Fibroblast of lung (primary cell): ENCODE measurements around the gene MMP15. TPM values are rescaled to one million over a fixed set of nuclear protein-coding genes. Genes with fewer than 3 reads are reported as not detected.

Experiments
- DNase-seq, 2 donors: peaks; one replicate each; pipeline versions ENCODE4 v3.0.0 to v3.0.0-alpha.2; 2010; ENCODE audit warnings: low read depth in 2 of 2
- H2AFZ ChIP-seq: 2 replicates; pipeline ENCODE4 v1.5.1; 2012; ENCODE audit warnings: low read length, control low read depth, inconsistent platforms
- H3K27ac ChIP-seq: 2 replicates; pipeline ENCODE4 v1.5.1; 2011; ENCODE audit warnings: low read length, control low read depth; ENCODE audit not compliant: insufficient read depth
- H3K27me3 ChIP-seq: 2 replicates; pipeline ENCODE4 v1.5.1; 2011; ENCODE audit warnings: mild to moderate bottlenecking, low read length; ENCODE audit not compliant: control insufficient read depth, insufficient read depth
- H3K36me3 ChIP-seq: 2 replicates; pipeline ENCODE4 v1.5.1; 2011; ENCODE audit warnings: low read length; ENCODE audit not compliant: control insufficient read depth, insufficient read depth
- H3K4me1 ChIP-seq: 2 replicates; pipeline ENCODE4 v1.5.1; 2011; ENCODE audit warnings: low read length; ENCODE audit not compliant: control insufficient read depth, insufficient read depth; ENCODE audit errors: extremely low read depth
- H3K4me2 ChIP-seq: 2 replicates; pipeline ENCODE4 v1.5.1; 2011; ENCODE audit warnings: low read length, control low read depth; ENCODE audit not compliant: insufficient read depth; ENCODE audit errors: extremely low read depth
- H3K4me3 ChIP-seq, 4 experiments: fragments of 200-600 bp in 1 of 4; sonication (generic) in 1 of 4; replicated peaks in 1 of 4; 2 replicates each; pipeline ENCODE4 v1.5.1; 2011 to 2016; ENCODE audit warnings: low read length in 4 of 4, low read depth in 3 of 4, mild to moderate bottlenecking in 3 of 4, control low read depth in 2 of 4, inconsistent platforms in 1 of 4, mixed read lengths in 1 of 4; ENCODE audit not compliant: insufficient read depth in 1 of 4; ENCODE audit errors: control extremely low read depth in 1 of 4
- H3K79me2 ChIP-seq: 2 replicates; pipeline ENCODE4 v1.5.1; 2012; ENCODE audit warnings: mild to moderate bottlenecking, low read length, inconsistent platforms; ENCODE audit not compliant: control insufficient read depth, insufficient read depth
- H3K9ac ChIP-seq: 2 replicates; pipeline ENCODE4 v1.5.1; 2011; ENCODE audit warnings: mild to moderate bottlenecking, low read length, control low read depth; ENCODE audit not compliant: insufficient read depth
- H3K9me3 ChIP-seq: 2 replicates; pipeline ENCODE4 v1.5.1; 2012; ENCODE audit warnings: low read depth, low read length; ENCODE audit not compliant: control insufficient read depth, insufficient read depth
- H4K20me1 ChIP-seq: 2 replicates; pipeline ENCODE4 v1.5.1; 2011; ENCODE audit warnings: low read length; ENCODE audit not compliant: control insufficient read depth, insufficient read depth; ENCODE audit errors: extremely low read depth
- EZH2 ChIP-seq: IDR thresholded peaks from 2 replicates; pipeline ENCODE4 v1.5.1; 2012; ENCODE audit warnings: low read length, control low read depth, mild to moderate bottlenecking; ENCODE audit errors: missing control alignments
- polyA plus RNA-seq, 2 donors: library from polyadenylated mRNA; depleted of rRNA in 1 of 2; stranded (reverse) in 1 of 2; unstranded in 1 of 2; fragments of >200 nt; gene quantifications; 2 replicates each; pipeline ENCODE4 v1.2.1, GENCODE V29; 2011 to 2012; ENCODE audit warnings: missing spikeins in 1 of 2
- total RNA-seq: library from RNA; depleted of rRNA; stranded (reverse); fragments of >200 nt; gene quantifications from 2 replicates; pipeline ENCODE4 v1.2.1, GENCODE V29; 2014
- TF ChIP-seq, protein P1 (sequence below), 2 donors: IDR thresholded peaks in 1 of 2; conservative IDR thresholded peaks in 1 of 2; 1 replicate in 1 of 2; 2 replicates in 1 of 2; pipeline ENCODE4 v1.5.1; 2011 to 2012; ENCODE audit warnings: low read length in 2 of 2, control low read depth in 1 of 2, inconsistent platforms in 1 of 2, low read depth in 1 of 2, mild to moderate bottlenecking in 1 of 2

The MMP15 gene
- total and polyA plus RNA-seq, 2 donors (not counting 1 experiment from before 2014, with no cell fraction given): 0.74 to 6.4 TPM

DNA sequence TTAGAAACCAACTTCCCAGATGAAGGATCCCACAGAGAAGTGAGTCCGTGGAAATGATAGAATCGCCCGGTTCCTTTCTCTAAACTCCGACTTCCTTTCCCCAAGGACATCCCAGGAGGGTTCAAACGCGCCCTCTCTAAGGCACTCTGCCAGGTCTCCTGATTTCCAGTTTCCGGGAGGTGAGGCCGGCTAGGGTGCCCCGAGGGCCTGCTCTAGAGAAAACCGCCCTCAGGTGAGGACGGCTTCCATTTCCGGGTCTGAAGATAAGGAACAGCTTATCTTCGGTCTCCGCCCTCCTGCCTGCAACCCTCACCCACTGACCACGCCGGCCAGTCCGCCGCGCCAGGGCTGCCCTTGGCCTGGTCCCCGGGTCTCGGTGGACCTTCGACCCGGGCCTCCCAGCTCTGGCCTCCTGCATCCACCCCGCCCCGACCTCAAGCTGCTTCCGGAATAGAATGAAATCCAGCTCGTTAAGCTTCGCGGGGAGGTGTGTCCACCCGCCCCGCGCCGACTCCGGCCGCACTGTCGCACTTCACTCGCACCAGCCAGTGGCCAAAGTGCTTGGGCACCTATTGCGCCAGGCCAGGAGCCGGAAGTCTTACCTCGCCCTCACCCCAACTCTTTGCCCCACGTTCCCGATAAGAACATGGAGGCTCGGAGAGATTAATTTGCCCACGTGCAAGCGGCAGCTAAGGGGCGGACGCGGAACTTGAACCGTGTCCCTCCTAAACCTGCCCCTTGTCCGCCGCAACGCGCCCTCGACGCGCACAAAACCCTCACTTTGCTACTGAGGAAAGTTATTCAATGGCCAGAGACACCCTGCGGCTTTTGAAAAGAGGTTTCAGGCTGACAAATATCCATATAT lies 836 bp upstream of the MMP15 start:
- Histone ChIP-seq H3K4me3 (peak overlapping the region; percentile 39 to 66 (median 51)), H3K9ac (no peak overlapping the region), H3K27me3 (peaks cover 8% of the 10 kb centered on the region), H3K4me2 (peak overlapping the region; percentile 83), H3K9me3 (no peaks in the 10 kb centered on the region), H3K36me3 (no peaks in the 10 kb centered on the region), H2AFZ (peak overlapping the region; percentile 34), H3K27ac (no peak overlapping the region), H4K20me1 (no peaks in the 10 kb centered on the region), H3K4me1 (peaks cover 16% of the 10 kb centered on the region), H3K79me2 (no peaks in the 10 kb centered on the region)
- DNase-seq: peak in 1 of 2 donors; percentile 7
- TF ChIP-seq, protein P1, sequence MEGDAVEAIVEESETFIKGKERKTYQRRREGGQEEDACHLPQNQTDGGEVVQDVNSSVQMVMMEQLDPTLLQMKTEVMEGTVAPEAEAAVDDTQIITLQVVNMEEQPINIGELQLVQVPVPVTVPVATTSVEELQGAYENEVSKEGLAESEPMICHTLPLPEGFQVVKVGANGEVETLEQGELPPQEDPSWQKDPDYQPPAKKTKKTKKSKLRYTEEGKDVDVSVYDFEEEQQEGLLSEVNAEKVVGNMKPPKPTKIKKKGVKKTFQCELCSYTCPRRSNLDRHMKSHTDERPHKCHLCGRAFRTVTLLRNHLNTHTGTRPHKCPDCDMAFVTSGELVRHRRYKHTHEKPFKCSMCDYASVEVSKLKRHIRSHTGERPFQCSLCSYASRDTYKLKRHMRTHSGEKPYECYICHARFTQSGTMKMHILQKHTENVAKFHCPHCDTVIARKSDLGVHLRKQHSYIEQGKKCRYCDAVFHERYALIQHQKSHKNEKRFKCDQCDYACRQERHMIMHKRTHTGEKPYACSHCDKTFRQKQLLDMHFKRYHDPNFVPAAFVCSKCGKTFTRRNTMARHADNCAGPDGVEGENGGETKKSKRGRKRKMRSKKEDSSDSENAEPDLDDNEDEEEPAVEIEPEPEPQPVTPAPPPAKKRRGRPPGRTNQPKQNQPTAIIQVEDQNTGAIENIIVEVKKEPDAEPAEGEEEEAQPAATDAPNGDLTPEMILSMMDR (conservative IDR thresholded peaks at IDR 0.05 in 1 of 2, IDR thresholded peaks at IDR 0.05 in 1 of 2; ENCODE audit: low read depth in 1 of 2, low read length in 2 of 2): no peak
- peak; percentile 40 for TF ChIP-seq EZH2

DNA sequence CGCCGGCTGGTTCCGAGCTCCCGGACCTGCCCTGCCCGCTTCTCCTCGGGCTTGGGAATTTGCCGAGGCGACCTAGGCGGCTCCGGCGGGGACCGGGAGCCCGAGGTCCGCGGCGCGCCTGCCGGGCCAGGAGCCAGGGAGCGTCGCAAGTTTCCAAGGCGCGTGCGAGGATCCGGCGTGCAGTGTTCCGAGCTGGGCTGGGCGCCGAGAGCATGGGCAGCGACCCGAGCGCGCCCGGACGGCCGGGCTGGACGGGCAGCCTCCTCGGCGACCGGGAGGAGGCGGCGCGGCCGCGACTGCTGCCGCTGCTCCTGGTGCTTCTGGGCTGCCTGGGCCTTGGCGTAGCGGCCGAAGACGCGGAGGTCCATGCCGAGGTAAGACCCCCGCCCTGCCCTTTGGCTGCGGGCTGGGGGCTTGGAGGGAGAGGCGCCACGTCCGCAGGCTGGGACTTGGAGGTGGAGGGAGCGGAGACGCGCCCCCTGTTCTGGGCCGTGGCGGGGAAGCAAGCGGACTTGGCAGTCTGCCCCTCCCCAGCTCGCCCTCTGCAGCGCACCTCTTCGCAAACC lies 668 bp downstream of the MMP15 start:
- no peaks in the 10 kb centered on the region for H3K9me3 ChIP-seq
- H3K9ac ChIP-seq: peak overlapping the region; percentile 23
- no peaks in the 10 kb centered on the region for H4K20me1 ChIP-seq
- no peaks in the 10 kb centered on the region for H3K36me3 ChIP-seq
- no peak for TF ChIP-seq EZH2
- TF ChIP-seq, protein P1 (conservative IDR thresholded peaks at IDR 0.05 in 1 of 2, IDR thresholded peaks at IDR 0.05 in 1 of 2; ENCODE audit: low read depth in 1 of 2, low read length in 2 of 2): no peak
- H3K27me3 ChIP-seq: peaks cover 13% of the 10 kb centered on the region
- no peaks in the 10 kb centered on the region for H3K79me2 ChIP-seq
- H3K27ac ChIP-seq: no peak overlapping the region
- H3K4me2 ChIP-seq: peak overlapping the region; percentile 83
- DNase-seq: peak; percentile 43 to 56
- H3K4me1 ChIP-seq: peaks cover 16% of the 10 kb centered on the region
- peak overlapping the region; percentile 13 for H2AFZ ChIP-seq
- peak overlapping the region; percentile 31 to 66 (median 41) for H3K4me3 ChIP-seq

DNA sequence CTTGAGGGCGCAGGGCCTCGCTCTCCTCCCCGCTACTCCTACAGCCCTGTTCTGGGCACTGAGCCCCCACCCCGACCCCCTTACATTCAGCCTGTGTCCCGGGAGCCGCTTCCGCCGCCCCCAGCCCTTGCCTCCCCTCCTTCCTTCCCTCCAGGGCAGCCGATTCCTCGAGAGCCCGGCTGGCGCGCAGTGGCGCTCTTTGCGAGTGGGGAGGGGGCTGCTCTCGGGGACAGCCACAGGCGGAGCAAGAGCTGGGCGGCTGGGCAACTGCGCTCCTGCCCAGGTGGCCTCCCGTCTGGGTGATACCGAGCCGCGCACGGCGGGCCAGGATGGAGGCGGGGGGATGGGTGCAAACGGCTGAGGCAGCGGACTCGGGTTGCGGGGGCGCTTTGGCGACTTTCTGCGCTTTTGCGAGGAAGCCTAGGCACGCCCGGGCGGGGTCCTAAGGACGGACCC lies 1.2 kb downstream of the MMP15 start:
- Histone ChIP-seq H3K4me3 (peak overlapping the region in 3 of 4 experiments; percentile 31 to 66 (median 39)), H3K4me2 (peak overlapping the region; percentile 83), H4K20me1 (no peaks in the 10 kb centered on the region), H3K9me3 (no peaks in the 10 kb centered on the region), H2AFZ (no peak overlapping the region), H3K36me3 (no peaks in the 10 kb centered on the region), H3K27ac (no peak overlapping the region), H3K9ac (no peak overlapping the region), H3K4me1 (peaks cover 14% of the 10 kb centered on the region), H3K79me2 (no peaks in the 10 kb centered on the region), H3K27me3 (peaks cover 13% of the 10 kb centered on the region)
- TF ChIP-seq, protein P1 (conservative IDR thresholded peaks at IDR 0.05 in 1 of 2, IDR thresholded peaks at IDR 0.05 in 1 of 2; ENCODE audit: low read depth in 1 of 2, low read length in 2 of 2): no peak
- no peak for TF ChIP-seq EZH2
- DNase-seq: no peak
